Caco-2 (cell line): ENCODE data around the gene C6orf89. TPM values are rescaled to one million over a fixed set of nuclear protein-coding genes. Genes with fewer than 3 reads are reported as not detected.

ENCODE experiments used
- BruUV-seq: library from RNA; stranded (reverse); fragments of 400-500 nt; replicated peaks from 2 replicates; lab custom pipeline; 2021; lab: Mats Ljungman, UMichigan
- CTCF ChIA-PET: fragments of 300-600 bp; sonication (Branson Sonifier 250); formaldehyde crosslinking; loops from one replicate; lab custom pipeline; 2022; ENCODE audit warnings: antibody characterized with exemption; lab: Charles Lee
- POLR2A ChIA-PET: fragments of 300-600 bp; sonication (Branson Sonifier 250); formaldehyde crosslinking; loops from one replicate; lab custom pipeline; 2022; ENCODE audit warnings: antibody characterized with exemption; lab: Charles Lee
- DNase-seq, 2 experiments: peaks; one replicate each; pipeline versions ENCODE4 v3.0.0 to v3.0.0-alpha.2; 2020 to 2022
- H3K27me3 ChIP-seq: replicated peaks from 2 replicates; pipeline ENCODE4 v1.6.0; 2011; ENCODE audit warnings: low read length; ENCODE audit not compliant: control insufficient read depth, insufficient read depth
- H3K36me3 ChIP-seq: 2 replicates; pipeline ENCODE4 v1.5.1; 2011; ENCODE audit warnings: low read length; ENCODE audit not compliant: control insufficient read depth, insufficient read depth
- H3K4me1 ChIP-seq: fragments of 250-450 bp; sonication (Bioruptor Pico); 2 replicates; pipeline ENCODE4 v1.5.1; 2020; ENCODE audit warnings: mild to moderate bottlenecking
- H3K4me3 ChIP-seq: 2 replicates; pipeline ENCODE4 v1.5.1; 2011; ENCODE audit warnings: low read depth, mild to moderate bottlenecking, control low read depth, low read length
- H3K9me3 ChIP-seq: fragments of 250-450 bp; sonication (Bioruptor Pico); 2 replicates; pipeline ENCODE4 v1.5.1; 2020; ENCODE audit warnings: mild to moderate bottlenecking, moderate library complexity
- H3K27ac Mint-ChIP-seq: one replicate; pipeline ENCODE4 v1.8.0; 2022; ENCODE audit warnings: mixed read lengths; ENCODE audit not compliant: unreplicated experiment
- H3K27me3 Mint-ChIP-seq: one replicate; pipeline ENCODE4 v1.8.0; 2022; ENCODE audit warnings: mixed read lengths; ENCODE audit not compliant: insufficient read depth, unreplicated experiment
- H3K36me3 Mint-ChIP-seq: one replicate; pipeline ENCODE4 v1.8.0; 2022; ENCODE audit warnings: mild to moderate bottlenecking, mixed read lengths; ENCODE audit not compliant: insufficient read depth, unreplicated experiment
- H3K4me1 Mint-ChIP-seq: one replicate; pipeline ENCODE4 v1.8.0; 2022; ENCODE audit warnings: low read depth, mixed read lengths; ENCODE audit not compliant: unreplicated experiment
- H3K4me3 Mint-ChIP-seq: one replicate; pipeline ENCODE4 v1.8.0; 2022; ENCODE audit warnings: mild to moderate bottlenecking, moderate library complexity, mixed read lengths; ENCODE audit not compliant: unreplicated experiment
- H3K9me3 Mint-ChIP-seq: one replicate; pipeline ENCODE4 v1.8.0; 2022; ENCODE audit warnings: mixed read lengths; ENCODE audit not compliant: unreplicated experiment
- CTCF ChIP-seq, 2 experiments: fragments of 200-600 bp in 1 of 2; IDR thresholded peaks; 1 replicate in 1 of 2; 2 replicates in 1 of 2; pipeline versions ENCODE4 v1.5.1 to v1.8.0; 2011 to 2022; ENCODE audit warnings: antibody characterized with exemption in 1 of 2, control low read depth in 1 of 2, inconsistent platforms in 1 of 2, low read depth in 1 of 2, low read length in 1 of 2, mild to moderate bottlenecking in 1 of 2, moderate library complexity in 1 of 2; ENCODE audit not compliant: insufficient read depth in 1 of 2, severe bottlenecking in 1 of 2, unreplicated experiment in 1 of 2
- intact Hi-C: fragments of 100-400 bp; cut with micrococcal nuclease; formaldehyde crosslinking; loops from one replicate; pipeline ENCODE4 v1.10.0; 2022; ENCODE audit not compliant: unreplicated experiment
- total RNA-seq: library from RNA; stranded (reverse); gene quantifications from 2 replicates; pipeline ENCODE4 v1.2.3, GENCODE V29; 2022

C6orf89 gene
- total RNA-seq, 1 experiment from 2014 or later, result 24.4 TPM

GRCh38 chr6:36908747-36909146 lies 23.0 kb downstream of the C6orf89 start:
- H3K4me3 ChIP-seq, result no peak overlapping the region
- H3K27me3 Mint-ChIP-seq, result no peaks in the 10 kb centered on the region
- H3K4me1 ChIP-seq, result peaks cover 5% of the 10 kb centered on the region
- DNase-seq, result no peak
- no peak for TF ChIP-seq CTCF (IDR thresholded peaks at IDR 0.05; ENCODE audit: insufficient read depth in 1 of 2, low read depth in 1 of 2, low read length in 1 of 2, severe bottlenecking in 1 of 2, unreplicated experiment in 1 of 2)
- H3K9me3 Mint-ChIP-seq, result no peaks in the 10 kb centered on the region
- CTCF ChIA-PET, result no interaction called here
- intact Hi-C loops, result no loop called here
- no TSS peak for BruUV-seq
- POLR2A ChIA-PET, result no interaction called here
- H3K9me3 ChIP-seq, result no peaks in the 10 kb centered on the region
- H3K27me3 ChIP-seq, result no peaks in the 10 kb centered on the region
- H3K27ac Mint-ChIP-seq, result no peak overlapping the region
- no peaks in the 10 kb centered on the region; the same call in 1 of the 2 replicates for H3K36me3 ChIP-seq
- no peaks in the 10 kb centered on the region for H3K4me1 Mint-ChIP-seq
- H3K36me3 Mint-ChIP-seq, result no peaks in the 10 kb centered on the region
- no peak overlapping the region for H3K4me3 Mint-ChIP-seq

- Histone ChIP-seq H3K4me1 (peaks cover 16% of the 10 kb centered on the region), H3K27me3 (no peaks in the 10 kb centered on the region), H3K4me3 (no peak overlapping the region), H3K9me3 (no peaks in the 10 kb centered on the region), H3K36me3 (no peaks in the 10 kb centered on the region; the same call in 1 of the 2 replicates)
- Mint-ChIP-seq H3K4me3 (no peak overlapping the region), H3K9me3 (no peaks in the 10 kb centered on the region), H3K36me3 (no peaks in the 10 kb centered on the region), H3K27me3 (no peaks in the 10 kb centered on the region), H3K4me1 (peaks cover 7% of the 10 kb centered on the region), H3K27ac (no peak overlapping the region)
- CTCF ChIA-PET, result interaction anchor here (0.6 kb wide), 1 partner anchor 154 kb away, joined by 4 read pairs; no protein-coding TSS in a partner anchor
- POLR2A ChIA-PET, result no interaction called here
- TF ChIP-seq CTCF (IDR thresholded peaks at IDR 0.05; ENCODE audit: insufficient read depth in 1 of 2, low read depth in 1 of 2, low read length in 1 of 2, severe bottlenecking in 1 of 2, unreplicated experiment in 1 of 2), result no peak
- intact Hi-C loops, result loop anchor here (10.0 kb wide), 1 partner anchor 293 kb away; no protein-coding TSS in a partner anchor
- no TSS peak for BruUV-seq
- no peak for DNase-seq
These were observed 26.3 kb downstream of the C6orf89 start for GRCh38 chr6:36912030-36912454.

GRCh38 chr6:36912586-36912985 lies 26.8 kb downstream of the C6orf89 start:
- intact Hi-C loops, result loop anchor here (10.0 kb wide), 1 partner anchor 292 kb away; no protein-coding TSS in a partner anchor
- Histone ChIP-seq H3K9me3 (no peaks in the 10 kb centered on the region), H3K36me3 (no peaks in the 10 kb centered on the region; the same call in 1 of the 2 replicates), H3K27me3 (no peaks in the 10 kb centered on the region), H3K4me1 (peaks cover 16% of the 10 kb centered on the region), H3K4me3 (no peak overlapping the region)
- Mint-ChIP-seq H3K9me3 (no peaks in the 10 kb centered on the region), H3K36me3 (no peaks in the 10 kb centered on the region), H3K27ac (no peak overlapping the region), H3K4me1 (peaks cover 7% of the 10 kb centered on the region), H3K27me3 (no peaks in the 10 kb centered on the region), H3K4me3 (no peak overlapping the region)
- ChIA-PET POLR2A (interaction anchor here (1.9 kb wide), 1 partner anchor 73 kb away, joined by 13 read pairs; the partner anchor contains the start of gene MTCH1), CTCF (no interaction called here)
- no TSS peak for BruUV-seq
- TF ChIP-seq CTCF (IDR thresholded peaks at IDR 0.05; ENCODE audit: insufficient read depth in 1 of 2, low read depth in 1 of 2, low read length in 1 of 2, severe bottlenecking in 1 of 2, unreplicated experiment in 1 of 2), result no peak
- no peak for DNase-seq
